Putamen (tissue), 1 donor: Measurements from ENCODE around the gene TUBE1.
"Not testable (repeated sequence)": the region's sequence is repeated elsewhere in the genome, so short reads cannot be mapped to it uniquely, and the experiment has no call there.

Source experiments
- DNase-seq: peaks from one replicate; pipeline ENCODE4 v3.0.0-alpha.2; 2016; ENCODE audit warnings: low spot score

The TUBE1 gene

DNA sequence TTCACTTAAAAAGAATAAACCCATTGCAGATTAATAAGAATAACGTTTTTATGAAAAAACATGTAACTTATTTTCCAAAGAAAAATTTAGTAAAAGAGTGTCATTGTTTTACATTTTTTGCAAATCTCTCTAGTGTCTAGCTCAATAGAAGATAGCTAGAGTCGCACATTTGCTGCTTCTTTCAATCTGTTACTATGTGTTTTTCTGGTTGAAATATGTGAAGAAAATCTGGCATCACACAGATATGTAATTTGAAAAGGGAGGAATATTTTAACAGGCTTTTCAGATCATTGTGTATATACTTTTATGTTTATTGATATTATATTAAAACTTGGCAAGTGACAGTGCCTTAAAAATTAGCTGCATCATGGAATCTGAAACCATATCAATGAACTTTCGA lies 24.3 kb downstream of the TUBE1 start:
- DNase-seq, result no peak

DNA sequence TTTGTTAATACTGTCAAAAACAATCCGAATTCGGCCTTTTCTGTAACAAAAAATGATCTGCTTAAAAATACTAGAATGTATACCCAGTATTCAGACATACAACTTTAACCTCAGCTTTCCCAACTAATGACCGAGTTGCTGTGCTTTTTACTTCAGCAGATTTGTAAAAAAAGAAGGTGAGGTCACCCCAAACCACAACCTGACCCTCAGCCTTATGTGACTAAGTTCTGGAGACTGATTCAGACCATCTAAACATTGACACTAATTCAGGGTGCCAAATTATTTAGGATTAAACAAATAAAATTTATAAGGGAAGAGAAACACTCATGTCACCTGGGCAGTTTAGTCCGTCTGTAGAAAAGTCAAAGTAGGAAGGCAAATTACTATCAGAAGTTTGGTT lies 25.7 kb downstream of the TUBE1 start:
- no peak for DNase-seq

DNA sequence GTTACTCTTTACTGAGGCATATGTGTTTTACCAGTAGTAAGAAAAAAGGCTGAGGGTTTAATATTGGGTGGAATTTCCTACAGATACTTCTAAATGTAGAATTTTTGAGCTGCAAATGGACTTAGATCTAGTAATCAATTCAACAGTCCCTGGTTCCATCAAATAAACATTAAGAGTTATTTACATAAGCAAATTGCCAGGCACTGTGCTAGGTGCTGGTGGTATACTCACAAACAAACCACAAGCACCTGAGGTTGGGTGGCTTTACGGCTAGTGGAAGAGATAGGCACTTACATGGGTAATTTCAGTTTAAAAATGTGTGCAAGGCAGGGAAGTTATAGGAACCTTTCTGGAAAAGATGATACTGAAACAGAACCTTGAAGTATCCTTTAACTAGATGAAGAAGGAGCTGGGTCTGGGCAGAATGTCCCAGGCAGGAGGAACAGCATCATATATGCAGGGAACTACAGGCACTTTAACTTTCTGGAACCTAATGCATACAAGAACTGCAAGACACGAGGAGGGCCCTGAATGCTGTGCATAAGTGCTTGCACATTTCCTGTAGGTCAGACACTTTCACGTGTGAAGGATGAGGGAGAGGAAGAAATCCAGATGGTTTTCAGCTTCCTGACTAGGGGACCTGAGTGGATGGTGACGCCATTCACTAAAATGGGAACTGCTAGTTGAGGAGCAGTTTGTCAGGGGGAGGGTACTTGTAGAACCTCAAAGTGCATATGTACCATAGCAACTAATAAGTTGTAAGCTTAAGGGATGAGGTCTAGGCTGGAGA lies 28.8 kb downstream of the TUBE1 start:
- DNase-seq, result no peak

DNA sequence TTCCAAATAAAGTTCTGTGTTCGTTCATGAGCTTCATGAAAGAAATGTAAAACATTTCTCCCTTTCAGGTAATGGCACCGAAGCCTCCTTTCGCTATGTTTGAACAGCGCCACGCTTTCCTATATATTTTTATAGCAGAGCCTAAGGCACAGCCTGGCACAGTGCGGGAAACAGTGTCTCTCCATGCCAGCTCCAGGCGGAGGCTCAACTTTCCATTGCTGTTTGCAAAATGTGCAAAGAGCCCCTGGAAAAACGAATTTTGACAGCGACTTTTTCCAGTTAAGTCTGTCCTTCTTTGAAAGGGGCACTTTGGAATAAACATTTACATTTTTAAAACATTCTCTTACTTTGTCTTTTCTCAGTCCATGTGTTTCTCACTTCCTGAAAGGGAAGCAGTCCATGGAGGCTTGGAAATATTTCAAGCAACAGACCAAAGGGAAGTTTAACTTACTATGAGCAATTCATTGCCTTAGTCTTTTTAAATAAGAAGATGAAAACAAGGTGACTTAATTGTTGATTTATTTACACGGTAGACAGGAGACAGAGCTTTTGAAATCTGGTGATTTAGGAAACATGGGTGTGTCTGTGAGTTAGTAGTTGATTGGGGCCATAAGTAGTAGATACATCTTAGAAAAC lies 32.6 kb downstream of the TUBE1 start:
- no peak for DNase-seq

DNA sequence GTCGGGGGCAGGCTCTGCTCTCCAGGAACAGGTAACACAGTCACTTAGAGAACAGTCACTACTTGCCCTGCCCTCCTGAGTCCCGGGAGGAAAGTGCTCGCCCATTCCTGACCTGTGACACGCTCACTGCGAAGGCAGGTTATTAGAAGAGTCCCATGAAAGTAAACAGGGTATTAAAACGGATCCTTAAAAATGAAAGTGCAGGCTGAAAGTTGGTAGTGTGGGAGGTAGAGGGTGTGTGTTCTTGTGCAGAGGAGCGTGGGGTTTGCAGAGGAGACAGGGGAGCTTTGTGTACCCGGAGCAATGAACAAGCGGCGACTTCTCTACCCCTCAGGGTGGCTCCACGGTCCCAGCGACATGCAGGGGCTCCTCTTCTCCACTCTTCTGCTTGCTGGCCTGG lies 33.3 kb downstream of the TUBE1 start, which contains the start of gene CCN6:
Gene CCN6 (plus strand): TSS at position 104 of the 400 bp plus-strand sequence. CDS start 254 bp downstream, at position 358.
- DNase-seq, result no peak

DNA sequence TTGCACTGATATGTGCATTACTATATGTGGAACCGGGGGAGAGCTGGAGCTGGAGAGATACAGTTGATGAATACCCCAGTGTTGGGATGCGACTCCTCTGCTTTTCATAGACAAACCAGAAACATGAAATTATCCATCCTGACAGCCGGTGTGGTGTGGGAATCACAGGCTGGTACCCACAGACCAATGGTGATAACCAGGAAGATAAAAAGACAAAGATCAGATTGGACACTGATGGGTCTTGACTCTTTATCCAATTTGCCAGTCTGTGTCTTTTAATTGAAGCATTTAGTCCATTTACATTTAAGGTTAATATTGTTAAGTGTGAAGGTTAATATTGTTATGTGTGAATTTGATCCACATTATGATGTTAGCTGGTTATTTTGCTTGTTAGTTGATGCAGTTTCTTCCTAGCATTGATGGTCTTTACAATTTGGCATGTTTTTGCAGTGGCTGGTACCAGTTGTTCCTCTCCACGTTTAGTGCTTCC lies 36.0 kb downstream of the TUBE1 start:
- DNase-seq, result not testable (repeated sequence)

DNA sequence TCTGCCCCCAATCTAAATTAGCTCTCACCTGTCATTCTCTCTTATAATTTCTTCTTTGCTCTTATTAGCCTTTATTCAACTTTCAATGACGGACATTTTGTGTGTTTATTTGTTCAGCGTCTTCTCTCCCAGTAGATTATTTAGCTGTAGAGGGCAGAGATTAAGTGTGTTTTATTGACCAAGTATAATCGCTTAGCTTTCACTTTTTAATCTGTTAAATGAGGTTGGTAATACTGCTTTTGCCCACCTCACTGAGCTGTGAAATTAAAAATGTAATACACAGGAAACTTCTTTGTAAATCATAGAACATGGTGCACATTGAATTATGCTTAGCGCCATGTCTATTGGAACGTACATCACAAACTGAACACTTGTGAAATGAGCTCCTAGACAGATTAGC lies 36.9 kb downstream of the TUBE1 start:
- DNase-seq, result no peak

DNA sequence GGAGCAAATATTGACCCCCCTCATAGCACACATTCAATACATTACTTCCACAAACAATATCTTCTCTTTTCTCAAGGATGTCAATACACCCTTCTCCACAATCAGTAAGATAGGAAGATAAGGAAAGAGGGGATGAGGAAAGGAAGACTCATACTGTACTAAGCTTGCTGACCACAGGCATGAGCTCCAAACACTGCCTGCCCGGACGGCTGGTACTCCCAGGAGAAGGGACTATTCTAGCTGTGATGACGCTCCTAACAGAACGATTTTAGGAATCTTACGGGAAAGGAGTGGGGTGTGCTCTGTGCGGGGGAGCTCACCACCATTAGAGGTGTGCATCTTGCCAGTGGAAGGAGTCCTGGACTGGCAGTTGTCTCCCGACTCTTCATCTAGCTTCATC lies 37.3 kb downstream of the TUBE1 start:
- DNase-seq, result no peak

DNA sequence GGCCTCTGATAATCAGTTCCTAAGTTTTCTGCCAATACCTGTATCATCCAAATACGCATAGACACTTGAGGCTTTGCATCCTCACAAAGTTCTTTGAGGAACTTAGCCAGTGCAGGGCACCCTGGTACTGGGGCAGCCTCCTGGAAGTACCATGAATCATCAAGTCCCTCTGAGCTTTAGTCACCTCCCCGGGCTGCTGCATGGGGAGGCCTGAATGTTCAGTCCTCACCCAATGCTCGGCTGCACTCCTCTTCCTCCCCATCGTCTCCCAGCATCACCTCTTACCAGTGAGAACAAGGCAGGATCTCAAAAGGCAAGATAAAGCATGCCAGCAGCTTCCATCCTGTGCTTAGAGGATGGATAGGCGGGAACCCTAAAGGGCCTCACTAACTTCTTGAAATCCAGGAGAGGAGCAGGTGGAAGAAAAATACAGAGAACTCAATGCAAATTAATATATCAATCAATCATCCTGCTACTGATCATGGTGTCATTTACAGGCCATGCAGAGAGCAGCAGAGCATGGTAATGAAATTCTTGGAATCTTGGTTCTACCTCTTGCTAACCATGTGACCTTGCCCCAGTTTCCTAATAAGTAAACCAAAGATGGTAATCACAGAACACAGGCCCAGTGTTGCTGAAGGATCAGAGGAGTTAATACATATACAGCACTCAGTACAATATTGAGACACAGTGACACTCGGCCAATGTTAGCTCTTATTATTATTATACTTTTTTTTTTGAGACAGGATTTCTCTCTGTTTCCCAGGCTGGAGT lies 38.1 kb downstream of the TUBE1 start:
- DNase-seq, result no peak

DNA sequence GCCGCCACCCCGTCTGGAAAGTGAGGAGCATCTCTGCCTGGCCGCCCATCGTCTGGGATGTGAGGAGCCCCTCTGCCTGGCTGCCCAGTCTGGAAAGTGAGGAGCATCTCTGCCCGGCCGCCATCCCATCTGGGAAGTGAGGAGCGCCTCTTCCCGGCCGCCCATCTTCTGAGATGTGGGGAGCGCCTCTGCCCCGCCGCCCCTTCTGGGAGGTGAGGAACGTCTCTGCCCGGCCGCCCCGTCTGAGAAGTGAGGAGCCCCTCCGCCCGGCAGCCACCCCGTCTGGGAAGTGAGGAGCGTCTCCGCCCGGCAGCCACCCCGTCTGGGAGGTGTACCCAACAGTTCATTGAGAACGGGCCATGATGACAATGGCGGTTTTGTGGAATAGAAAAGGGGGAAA lies 39.8 kb downstream of the TUBE1 start:
- DNase-seq, result not testable (repeated sequence)

DNA sequence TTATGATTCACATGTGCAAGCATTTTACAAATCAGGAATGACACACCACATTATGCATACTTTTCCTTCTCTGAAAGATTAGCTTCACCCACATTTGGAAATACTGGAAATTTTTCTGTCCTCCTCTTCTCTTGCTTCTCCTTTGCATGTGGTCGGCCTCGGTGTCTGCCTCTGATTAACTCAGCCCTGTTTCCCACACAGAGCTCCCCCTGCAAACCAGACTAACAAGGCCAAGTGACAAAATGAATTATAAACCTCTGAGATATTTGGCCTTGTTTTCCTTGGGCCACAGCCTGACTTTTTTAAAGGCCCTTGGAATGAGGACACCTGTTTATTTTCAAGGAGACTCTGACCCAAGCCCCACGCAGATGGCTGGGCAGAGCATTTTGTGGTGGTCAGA lies 42.4 kb downstream of the TUBE1 start:
- DNase-seq, result no peak

DNA sequence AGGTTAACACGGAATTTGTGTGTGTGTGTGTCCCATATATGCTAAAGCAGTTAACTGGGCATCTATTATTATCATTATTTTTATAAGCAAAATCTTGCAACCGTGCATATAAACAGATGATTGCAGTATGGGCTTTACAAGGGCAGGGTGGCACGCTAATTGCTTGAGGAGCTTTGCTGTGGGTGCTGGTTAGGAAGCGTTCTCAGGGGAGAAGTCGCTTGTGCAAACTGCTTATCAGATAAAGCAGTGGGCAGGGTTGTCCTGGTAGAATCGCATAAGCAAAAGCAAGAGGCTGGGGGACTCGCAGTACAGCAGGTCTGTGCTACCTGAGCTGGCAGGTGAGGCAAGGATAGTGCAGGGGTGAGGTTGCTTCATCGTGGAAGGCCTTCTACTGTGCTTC lies 43.1 kb downstream of the TUBE1 start:
- no peak for DNase-seq

DNA sequence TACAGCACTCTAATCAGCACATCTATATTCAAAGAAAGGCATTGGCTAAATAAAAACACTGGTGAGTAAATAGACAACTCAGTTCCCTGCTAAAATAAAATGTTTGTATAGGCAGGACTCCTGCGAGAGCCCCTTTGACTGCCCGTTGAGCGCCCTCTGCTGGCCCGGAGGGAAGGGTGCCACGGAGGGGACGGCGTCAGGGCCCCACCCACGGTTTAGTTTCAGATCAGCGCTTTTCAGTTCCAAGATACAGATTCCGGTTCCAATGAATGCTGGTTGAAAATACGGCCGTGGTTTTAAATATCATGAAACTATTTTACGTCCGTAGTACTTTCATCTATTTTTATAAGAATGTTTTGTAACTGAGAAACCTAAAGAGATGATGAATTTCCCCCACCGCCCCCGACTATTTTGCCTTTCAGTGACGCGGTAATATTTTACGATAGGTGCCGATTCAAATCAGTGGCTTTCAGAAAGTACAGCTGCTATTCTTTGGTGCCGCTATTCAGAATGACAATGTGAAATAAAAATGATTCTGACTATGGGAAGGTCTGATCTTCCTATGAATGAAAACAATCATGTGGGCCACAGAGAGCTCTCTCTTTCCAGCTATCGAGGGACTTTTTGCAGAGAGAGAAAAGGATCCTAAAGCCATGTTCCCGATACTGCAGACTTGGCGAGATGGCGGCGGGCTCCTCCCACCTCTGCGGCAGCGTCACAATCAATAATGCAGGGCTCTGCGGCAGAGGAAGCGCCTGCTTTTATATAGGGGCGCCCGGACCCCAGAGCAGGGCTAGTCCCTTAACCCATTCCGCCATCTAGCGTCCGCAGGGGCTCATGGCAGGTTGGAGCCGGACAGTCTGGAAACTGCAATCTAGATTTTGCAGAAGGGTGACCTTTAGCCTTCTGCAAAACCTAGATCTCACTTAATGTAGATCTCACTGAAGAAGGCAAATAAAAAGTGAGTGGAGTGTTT lies 44.0 kb downstream of the TUBE1 start:
- peak; percentile 88 for DNase-seq

DNA sequence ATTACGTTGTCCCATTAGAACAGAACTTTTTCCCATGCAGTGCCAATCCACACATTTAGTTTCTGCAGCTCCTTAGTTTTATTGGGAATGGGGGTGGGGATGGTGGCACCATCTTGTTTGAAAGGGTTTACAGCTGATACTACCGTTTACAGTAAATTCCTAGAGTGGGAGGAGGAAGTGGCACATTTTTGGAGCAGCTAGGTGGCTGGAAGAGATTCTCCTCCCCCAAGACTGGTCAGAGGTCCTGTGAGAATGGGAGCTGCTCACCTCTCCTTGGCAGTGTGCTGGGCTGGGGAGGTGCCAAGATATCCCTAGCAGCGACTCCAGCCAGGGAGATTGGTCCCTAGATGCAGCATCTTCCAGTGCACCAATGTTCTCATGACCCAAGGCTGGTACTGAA lies 45.7 kb downstream of the TUBE1 start:
- no peak for DNase-seq

DNA sequence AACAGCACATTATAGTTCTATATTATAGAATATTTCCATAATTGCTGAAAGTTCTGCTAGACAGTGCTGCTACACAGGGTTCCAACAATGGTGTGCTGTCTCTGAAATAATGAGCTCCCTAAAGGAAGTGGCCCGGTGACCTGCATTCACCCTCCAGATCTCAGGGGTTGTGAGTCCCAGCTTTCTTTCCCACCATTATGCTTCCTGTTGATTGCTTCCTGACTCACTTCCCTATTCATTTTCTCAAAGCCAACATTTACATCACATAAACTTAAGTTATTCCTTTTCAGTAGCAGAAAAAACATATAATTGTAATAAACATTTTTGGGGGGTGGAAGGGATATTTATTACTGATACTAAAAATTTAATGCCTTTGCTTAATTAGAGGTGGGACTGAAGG lies 46.3 kb downstream of the TUBE1 start:
- DNase-seq, result no peak

DNA sequence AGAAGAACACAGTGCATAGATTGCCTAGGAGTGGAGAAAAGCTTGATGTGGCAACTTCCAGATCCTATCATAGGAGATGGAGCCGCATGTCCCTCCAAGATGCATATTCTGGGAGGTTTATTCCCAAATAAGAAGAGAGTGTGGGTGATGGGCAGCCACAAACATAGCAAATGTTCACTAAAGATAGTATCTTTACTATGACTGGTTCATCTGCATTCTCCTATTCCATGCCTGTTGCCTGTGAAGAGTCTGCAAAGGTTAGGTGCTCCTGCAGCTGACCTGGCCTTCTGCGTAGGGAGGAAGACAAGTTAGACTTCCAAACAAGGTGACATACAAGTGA lies 47.9 kb downstream of the TUBE1 start:
- no peak for DNase-seq

DNA sequence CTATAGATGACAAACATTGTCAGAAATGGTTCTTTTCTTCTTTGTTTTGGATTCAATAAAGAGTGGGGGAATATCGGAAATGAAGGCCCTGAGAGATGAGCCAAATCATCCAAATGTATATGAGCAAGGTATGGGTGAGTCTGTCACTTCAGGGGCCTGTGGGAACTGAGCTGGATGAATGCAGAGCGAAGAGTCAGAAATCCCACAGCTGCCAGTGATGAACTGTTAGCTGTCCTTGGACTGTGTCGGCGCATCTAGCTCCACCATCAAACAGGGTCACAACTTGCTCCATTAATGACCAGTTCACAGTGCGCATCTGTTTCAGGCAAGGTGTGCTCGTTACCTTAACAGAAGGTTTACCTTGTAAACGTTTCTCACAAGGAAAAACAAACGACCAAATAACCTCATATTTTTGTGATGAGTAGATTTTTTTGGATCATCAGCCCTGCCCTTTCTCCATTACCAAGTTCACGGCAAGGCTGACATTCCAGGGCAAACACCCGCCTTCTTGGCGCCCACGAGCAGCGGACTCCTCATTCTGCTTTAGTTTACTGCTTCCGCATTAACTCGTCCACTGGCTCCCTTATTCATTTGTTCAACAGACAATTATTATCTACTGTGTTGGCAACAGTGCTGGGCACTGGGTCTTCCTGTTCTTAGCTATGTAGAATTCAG lies 48.4 kb downstream of the TUBE1 start:
- DNase-seq, result no peak

DNA sequence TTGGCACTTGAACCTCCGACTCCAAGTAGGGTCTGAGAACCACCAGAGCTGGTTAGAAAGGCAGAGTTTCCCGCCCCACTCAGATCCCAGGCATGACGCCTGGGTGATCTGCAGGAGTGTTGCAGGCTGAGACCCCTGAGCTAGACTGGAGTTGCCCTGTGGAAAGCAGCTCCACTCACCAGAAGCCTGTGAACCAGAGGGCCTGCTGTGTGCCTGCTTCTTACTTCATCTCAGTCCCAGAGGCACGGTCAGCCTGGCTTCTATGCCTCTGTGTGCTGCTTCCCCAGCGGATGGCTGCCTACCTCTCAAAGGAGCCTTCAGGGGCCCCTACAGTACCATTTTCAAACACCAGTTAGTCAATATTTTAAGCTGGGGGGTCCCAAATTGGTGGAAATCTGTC lies 49.0 kb downstream of the TUBE1 start:
- no peak for DNase-seq

DNA sequence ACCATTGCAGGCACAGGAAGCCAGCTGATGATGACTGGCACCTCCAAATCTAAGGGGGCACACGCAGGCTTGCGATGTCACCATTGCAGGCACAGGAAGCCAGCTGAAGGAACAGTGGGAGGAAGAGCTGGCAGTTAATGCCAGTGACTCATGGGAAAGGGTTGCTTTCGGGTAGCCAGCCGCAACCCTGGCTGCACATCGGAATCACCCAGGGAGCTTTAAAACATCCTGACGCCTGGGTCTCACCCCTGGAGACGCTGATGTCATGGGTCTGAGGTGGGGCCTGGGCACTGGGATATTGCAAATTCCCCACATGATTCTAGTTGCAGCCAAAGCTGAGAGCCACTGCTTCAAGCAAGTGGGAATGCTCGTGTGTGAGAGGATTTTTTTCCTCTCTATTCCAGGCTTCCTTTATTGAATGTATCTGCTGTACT lies 49.5 kb downstream of the TUBE1 start:
- peak; percentile 64 for DNase-seq

DNA sequence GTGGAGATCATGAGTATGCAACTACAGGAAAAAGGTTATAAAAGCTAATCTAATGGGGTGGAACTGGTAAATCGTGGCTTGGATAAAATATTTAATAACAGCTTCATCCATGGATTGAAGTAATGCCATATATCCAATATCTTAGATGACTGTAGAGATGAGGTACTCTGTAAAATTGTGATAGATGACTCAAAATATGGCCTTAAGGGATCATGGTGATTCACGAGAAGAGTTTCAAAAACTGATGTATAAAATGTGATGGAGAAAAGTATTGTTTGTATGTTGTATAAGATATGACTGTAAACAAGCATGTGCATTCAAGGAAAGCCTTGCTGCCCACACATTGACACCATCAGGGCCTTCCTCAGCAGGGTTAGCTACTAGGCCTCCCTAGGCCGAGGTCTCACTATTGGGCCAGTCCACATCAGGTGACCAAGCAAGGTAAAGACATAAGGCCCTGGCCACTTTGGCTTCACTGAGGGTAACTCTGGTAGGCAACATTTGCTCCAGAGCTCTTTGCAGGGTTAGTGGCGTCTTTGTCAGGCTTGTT lies 51.1 kb downstream of the TUBE1 start:
- DNase-seq, result no peak

DNA sequence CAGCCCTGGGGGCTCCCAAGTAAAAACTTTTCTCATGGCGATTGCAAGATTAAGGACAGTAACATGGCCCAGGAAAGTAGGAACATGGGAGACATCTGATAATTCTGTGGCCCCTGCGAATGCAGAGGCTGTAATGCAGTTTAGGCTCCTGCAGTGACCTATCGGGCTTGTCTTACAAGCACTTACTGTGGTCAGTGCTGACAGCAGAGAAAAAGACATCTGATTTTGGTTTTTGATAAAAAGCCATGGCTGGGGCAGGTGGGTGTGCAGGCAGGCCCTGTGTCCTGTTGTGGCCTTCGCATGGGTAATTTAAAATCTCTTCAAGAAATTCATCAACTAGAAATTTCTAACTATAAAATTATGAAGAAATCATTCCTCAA lies 52.7 kb downstream of the TUBE1 start:
- no peak for DNase-seq
